ENCODE results near the gene DLX5. TPM values are rescaled to one million over a fixed set of nuclear protein-coding genes. Genes with fewer than 3 reads are reported as not detected.

DLX5 gene
- total RNA-seq, 2 donors from 2014 or later, result not detected

- H3K36me3 ChIP-seq, result no peaks in the 10 kb centered on the region
- intact Hi-C loops (cut with DNase I), result no loop called here
- TF ChIP-seq CTCF (IDR thresholded peaks at IDR 0.05), result no peak
- H3K4me3 ChIP-seq, result no peak overlapping the region
- no peak for DNase-seq
- H3K27ac ChIP-seq, result no peak overlapping the region
- no peaks in the 10 kb centered on the region for H3K4me1 ChIP-seq
- H3K9ac ChIP-seq (ENCODE audit: low read depth in 2 of 2, low read length in 2 of 2), result no peak overlapping the region
- H3K27me3 ChIP-seq, result peaks cover 93% of the 10 kb centered on the region
- no peaks in the 10 kb centered on the region for H3K9me3 ChIP-seq
Measured at GRCh38 chr7:97015756-97016380, 8.8 kb downstream of the DLX5 start.

DNA sequence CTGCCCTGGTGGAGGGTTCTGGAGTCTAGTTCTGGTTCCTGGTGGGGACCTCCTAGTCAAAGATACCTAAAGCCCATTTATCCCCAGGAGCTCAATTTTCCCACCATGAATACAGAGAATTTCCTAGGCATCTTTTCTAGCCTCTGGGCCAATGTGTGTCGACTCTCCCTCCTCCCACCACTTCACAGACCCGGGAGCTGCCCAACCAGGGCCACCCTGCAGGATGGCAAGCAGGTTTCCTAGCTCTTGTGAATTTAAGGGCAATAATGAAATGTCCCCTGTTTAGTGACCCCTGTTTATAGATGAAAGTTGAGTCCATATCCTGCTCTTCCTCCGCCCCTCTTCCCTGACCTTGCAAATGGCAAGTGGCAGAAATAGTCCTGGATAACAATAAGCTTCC, 9.4 kb downstream of the DLX5 start:
- TF ChIP-seq CTCF (IDR thresholded peaks at IDR 0.05), result no peak
- H3K36me3 ChIP-seq, result no peaks in the 10 kb centered on the region
- H3K27me3 ChIP-seq, result peaks cover 93% of the 10 kb centered on the region
- H3K4me3 ChIP-seq, result no peak overlapping the region
- H3K9me3 ChIP-seq, result no peaks in the 10 kb centered on the region
- intact Hi-C loops (cut with DNase I), result no loop called here
- no peak overlapping the region for H3K9ac ChIP-seq (ENCODE audit: low read depth in 2 of 2, low read length in 2 of 2)
- no peak for DNase-seq
- H3K27ac ChIP-seq, result no peak overlapping the region
- no peaks in the 10 kb centered on the region for H3K4me1 ChIP-seq

DNA sequence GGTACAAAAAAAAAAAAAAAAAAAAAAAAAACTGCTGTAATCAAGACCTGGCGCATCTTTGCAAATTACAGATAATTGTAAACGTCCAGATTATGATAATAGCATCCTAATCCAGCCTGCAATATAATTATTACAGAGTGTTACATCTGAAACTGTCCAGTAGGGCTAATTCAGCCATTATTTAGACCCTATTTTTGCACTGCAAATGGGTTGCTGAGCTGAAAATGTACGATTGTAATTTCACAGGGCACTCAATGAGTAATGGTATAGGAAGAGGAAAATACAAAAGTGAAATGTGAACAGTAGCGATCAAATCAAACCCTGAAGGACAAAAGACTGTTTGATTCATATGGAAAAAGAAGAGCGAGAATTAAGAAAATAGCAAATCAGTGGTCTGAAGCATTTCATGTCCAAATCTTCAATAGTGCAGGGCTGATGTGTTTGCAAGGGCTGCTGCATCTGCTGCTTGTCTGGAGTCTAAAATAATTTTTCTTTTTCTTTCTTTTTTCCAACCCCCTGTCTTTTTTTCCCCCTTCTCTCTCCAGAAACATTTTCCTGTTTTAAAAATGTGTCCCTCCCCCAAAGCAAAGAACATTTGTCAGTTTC, 10.4 kb downstream of the DLX5 start:
- Histone ChIP-seq H3K4me3 (no peak overlapping the region), H3K9me3 (no peaks in the 10 kb centered on the region), H3K36me3 (no peaks in the 10 kb centered on the region), H3K27ac (no peak overlapping the region), H3K27me3 (peaks cover 94% of the 10 kb centered on the region), H3K9ac (ENCODE audit: low read depth in 2 of 2, low read length in 2 of 2) (no peak overlapping the region), H3K4me1 (no peaks in the 10 kb centered on the region)
- intact Hi-C loops (cut with DNase I), result no loop called here
- TF ChIP-seq CTCF (IDR thresholded peaks at IDR 0.05), result no peak
- DNase-seq, result no peak

GRCh38 chr7:97013845-97014134, 10.8 kb downstream of the DLX5 start:
- Histone ChIP-seq H3K27me3 (peaks cover 94% of the 10 kb centered on the region), H3K4me1 (no peaks in the 10 kb centered on the region), H3K27ac (no peak overlapping the region), H3K4me3 (no peak overlapping the region), H3K36me3 (no peaks in the 10 kb centered on the region), H3K9me3 (no peaks in the 10 kb centered on the region), H3K9ac (ENCODE audit: low read depth in 2 of 2, low read length in 2 of 2) (no peak overlapping the region)
- intact Hi-C loops (cut with DNase I), result no loop called here
- no peak for TF ChIP-seq CTCF (IDR thresholded peaks at IDR 0.05)
- no peak for DNase-seq

DNA sequence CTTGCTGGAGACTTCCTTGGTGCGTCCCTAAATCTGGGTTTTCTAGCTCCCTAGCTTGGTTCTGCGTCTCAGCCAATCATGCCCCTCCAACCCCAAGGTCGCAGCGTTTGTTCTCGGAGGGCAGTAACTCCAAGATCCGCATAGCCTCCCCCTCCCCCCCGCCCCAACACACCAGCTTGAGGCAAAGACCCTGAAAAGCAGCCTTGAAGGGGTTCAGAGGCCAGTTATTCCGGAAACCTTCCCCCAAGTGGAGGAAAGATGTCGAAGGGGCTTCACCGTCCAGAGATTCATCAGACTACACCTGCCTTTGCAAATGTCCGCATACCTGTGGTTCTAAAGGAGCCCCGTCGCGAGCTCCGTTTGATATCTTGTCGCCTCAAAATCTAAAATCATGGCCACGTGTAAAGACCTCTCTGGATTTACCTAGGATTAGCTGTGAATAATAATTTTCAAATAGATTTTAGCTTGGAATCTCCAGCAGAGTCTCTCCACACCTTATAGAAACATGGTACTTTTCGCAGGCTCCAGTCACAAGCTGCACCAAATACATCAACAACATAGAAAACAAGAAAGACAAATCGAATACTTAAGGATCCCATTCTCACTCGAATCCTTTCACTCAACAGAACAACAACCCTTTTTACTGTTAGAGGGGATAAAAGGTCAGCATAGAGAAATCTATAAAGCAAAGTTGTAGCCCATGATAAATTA, 11.3 kb downstream of the DLX5 start:
- no peak overlapping the region for H3K9ac ChIP-seq (ENCODE audit: low read depth in 2 of 2, low read length in 2 of 2)
- H3K27me3 ChIP-seq, result peaks cover 94% of the 10 kb centered on the region
- no peak overlapping the region for H3K4me3 ChIP-seq
- intact Hi-C loops (cut with DNase I), result no loop called here
- no peaks in the 10 kb centered on the region for H3K9me3 ChIP-seq
- no peaks in the 10 kb centered on the region for H3K36me3 ChIP-seq
- H3K27ac ChIP-seq, result no peak overlapping the region
- no peak for TF ChIP-seq CTCF (IDR thresholded peaks at IDR 0.05)
- no peak for DNase-seq
- no peaks in the 10 kb centered on the region for H3K4me1 ChIP-seq

All from colonic mucosa (tissue), 4 donors.